ENCODE data around the gene ASAP2.

The ASAP2 gene

DNA sequence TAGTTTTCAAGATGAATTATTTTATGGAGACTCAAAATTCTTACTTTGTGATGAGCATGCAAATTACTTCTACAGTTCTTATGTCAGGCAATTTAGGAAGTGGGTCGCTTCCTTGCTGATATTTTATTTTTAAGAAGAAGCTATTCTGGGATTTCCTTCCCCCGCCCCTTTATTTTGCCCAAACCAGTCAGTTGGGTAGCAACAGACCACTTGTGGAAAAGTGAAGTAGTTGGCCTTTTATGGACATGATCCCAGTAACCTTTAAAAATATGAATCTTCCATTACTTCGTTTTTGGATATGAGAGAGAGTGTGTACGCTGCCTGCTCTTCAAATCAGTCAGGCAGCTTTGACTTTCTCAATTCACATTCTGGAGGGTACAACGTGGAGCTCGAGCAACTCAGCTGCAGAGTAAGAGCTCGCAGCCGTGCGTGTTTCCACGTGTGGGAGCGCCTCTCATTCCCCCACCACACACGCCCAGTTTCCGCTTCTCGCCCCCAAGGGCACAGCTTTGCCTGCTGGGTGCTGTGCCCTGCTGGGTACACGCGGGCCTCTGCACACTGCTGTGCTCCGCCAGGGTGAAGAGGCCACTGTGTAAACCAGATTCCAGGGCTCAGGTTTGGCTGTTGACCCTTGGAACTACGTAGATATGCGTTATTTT lies 124.1 kb downstream of the ASAP2 start:
- DNase-seq, result no peak

DNA sequence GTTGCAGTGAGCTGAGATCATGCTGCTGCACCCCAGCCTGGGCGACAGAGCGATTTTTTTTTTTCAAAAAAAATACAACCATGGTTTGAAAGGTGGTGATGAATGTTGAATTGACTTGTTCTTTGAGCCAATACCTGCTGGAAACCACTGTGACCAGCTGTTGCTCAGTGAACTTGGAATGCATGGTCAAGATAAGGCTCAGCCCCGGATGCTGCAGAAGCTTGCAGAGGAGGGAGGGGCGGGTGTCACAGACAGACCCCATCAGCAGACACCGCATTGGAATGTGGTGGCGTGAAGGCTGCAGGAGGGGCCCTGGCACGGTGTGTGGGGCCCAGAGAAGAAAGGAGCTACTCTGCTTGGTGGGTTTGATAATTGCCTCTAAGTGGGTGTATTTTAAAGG lies 125.1 kb downstream of the ASAP2 start:
- no peak for DNase-seq

DNA sequence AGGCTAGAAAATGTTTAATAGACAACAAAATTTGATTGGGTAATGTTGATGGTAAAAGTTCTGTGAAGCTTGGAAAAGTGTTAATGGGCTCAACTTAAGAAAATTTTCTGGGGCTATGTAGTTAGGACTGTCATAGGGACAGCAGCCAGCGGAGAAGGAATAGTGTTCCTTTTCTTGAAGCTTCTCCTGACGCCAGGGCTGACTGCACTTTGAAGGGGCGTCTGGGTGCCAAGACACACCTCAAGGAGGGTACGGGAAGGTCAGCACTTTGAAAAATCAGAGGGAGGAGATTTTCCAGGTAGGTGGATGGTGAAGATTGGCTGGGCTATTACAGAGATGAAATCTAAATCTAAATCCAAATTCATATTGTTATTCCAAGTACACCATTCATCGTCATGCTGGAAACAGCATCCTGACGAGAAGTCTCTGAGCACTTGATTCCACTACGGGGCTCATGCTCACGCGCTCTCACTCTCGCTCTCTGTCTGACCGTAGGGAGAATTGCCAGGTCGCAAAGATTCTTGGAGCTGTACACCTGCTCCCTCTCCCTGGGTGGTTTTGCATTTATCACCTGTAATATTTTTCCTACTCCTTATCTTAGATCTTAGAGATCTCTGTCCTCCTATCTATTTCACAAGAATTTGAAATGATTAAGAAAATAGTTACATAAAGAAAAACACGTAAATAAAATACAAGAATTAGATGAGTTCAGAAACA lies 125.7 kb downstream of the ASAP2 start:
- DNase-seq, result no peak

DNA sequence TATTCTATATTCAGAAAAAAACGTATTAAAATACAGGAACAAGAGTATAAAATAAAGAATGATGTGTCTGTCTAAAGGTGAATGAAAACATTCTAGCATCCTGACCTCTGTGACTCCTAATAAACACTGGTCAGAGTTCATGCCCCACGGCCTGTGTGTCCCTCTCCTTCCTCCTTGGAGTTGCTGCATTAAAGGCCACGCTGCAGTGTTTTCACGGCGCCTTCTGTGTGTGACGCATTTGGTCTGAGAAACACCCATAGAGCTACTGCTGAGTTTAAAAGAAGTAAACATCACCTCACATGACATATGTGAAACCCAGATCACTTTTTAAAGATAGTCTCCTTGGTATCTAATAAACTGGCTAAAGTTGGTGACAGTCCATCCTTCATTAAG lies 126.2 kb downstream of the ASAP2 start:
- DNase-seq, result no peak

DNA sequence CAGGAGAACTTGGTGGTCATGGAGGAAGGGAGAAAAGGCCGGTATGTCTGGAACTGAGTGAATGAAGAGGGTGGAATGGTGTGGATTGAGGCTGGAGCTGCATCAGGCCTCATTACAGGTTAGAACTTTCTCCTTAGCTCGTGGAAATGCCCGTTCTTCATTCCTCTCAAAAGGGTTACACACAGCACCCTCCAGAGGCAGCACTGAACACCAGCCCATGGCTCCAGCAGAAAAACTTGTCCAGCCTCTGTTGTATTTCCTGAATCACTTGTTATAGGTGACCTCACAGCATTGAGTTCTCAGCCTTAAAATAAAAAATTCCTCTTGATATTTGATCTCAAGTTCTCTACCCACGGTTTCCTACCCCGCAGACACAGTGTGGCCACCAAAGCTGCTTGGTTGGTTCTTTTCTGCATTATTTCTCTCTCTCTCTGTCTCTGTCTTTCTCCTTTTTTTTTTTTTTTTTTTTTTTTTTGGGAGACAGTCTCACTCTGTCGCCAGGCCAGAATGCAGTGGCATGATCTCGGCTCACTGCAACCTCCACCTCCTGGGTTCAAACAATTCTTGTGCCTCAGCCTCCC lies 127.1 kb downstream of the ASAP2 start:
- DNase-seq, result peak; percentile 36

- DNase-seq, result no peak
Observed at GRCh38 chr2:9334761-9335160, 128.1 kb downstream of the ASAP2 start.

DNA sequence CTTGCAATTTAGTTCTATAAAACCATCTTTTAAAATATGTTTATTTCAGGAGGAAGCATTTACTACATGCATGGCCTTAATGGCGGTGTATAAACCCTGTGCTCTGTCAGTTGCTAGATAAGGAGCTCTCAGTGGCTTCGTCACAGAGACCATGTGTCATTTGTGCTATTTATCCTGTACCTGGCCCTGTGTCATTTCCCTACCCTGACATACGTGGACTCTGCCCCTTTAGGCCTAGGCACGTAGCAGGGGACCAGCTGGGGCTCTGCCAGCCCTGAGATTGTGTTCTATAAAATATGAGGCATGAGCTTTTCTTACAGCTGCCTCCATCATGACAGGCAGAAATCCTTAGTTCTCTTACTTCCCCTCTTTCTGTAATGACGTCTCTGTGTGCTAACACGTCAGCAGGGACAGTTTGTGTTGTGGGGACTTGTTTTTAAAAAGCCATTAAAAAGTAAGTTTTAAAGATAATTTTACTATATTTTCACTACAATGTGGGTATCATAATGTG lies 128.8 kb downstream of the ASAP2 start:
- DNase-seq, result no peak

GRCh38 chr2:9336241-9336575 lies 129.6 kb downstream of the ASAP2 start:
- peak; percentile 51 for DNase-seq

DNA sequence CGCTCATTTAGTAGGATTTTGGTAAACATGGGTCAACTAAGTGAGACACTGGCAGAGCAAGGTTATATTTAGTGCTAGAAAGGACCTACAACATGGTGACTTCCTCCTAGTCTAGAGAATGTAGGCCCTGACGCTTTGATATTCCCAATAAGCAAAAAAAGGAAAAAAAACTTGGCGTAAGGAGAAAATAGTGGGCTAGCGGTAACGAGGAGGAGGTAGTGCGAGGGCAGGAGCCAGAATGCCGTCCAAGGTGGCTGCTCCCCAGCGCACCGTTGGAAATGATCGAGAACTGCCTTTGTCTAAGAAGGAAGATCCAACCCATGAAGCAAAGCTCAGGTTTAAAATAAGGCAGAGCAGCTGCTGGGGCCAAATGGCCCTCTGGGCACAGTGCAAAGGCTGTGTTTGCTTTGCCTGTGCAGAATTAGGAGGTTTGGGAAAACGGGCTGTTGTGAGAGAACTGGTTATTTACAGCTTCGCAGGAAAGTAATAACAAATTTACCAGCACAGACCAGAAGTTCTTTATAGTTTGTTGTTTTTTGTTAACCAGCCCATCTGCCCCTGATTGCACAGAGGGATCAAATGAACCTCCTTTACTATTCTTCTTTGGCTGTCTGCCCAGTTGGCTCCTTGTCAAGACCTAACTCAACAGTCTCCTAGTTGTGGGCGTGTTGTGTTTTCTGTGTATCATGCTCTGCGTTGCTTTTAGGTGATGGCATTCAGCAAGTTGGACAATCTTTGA lies 130.1 kb downstream of the ASAP2 start:
- DNase-seq, result peak; percentile 18

DNA sequence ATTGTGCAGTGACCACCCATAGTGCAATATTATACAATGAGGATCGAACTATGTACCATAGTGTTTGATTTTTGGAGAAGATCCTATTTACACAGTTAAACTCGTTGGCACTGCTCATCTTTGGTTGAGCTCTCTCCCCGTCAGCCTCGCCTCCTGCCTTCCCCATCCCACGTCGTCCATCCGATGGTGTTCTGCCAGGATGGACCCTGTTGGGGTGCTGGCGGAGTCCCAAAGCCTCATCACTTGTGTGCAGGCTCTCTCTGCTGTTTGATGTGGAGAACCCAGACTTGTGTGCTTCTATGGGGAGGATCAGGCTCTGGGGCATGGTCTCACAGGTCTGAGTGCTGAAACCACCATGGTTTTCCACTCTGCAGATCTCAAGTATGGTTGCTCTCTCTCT lies 131.3 kb downstream of the ASAP2 start:
- DNase-seq, result no peak

DNA sequence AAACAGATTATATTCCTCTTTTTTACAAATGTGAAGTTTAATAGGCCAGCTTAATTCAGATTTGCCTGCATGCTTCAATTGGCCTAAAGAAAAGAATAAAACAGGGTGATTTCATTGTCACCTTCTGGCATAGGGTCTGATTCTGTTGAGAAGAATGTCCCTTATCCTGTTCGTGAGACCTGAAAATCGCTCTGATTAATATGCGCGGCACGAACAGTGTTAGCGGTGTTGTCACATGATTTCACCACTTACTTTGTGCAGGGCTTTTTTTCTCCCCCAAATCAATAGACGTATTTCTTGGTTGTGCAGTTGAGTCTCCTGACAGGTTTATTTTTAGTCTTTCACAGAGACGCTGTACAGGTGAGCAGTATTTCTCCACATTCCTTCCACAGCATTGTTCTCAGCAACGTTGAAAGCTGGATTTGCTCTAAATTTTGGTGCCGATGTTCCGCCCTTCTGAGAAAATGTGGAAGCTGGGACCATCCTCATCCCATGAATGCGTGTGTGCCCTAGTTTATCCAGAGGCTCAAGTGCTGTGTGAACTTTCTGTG lies 134.8 kb downstream of the ASAP2 start:
- no peak for DNase-seq

DNA sequence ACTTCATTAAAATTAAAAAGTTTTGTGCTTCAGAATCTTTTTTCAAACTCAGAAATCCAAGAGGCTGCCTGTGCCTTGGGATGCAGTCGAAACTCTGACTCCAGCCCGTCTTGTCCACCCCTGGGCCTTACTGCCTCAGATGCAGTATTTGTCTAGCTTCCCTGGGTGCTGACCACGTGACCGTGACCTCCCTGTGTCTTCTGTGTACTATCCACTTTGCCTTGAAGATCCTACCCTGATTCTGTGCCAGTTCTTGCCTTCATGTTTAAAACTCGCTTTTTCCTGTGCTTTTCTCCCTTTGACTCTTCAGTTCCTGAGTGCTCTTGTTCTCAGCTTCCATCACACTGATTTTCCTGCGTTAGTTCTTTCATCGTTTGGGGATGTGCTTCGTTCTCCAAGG lies 136.0 kb downstream of the ASAP2 start:
- DNase-seq, result no peak

DNA sequence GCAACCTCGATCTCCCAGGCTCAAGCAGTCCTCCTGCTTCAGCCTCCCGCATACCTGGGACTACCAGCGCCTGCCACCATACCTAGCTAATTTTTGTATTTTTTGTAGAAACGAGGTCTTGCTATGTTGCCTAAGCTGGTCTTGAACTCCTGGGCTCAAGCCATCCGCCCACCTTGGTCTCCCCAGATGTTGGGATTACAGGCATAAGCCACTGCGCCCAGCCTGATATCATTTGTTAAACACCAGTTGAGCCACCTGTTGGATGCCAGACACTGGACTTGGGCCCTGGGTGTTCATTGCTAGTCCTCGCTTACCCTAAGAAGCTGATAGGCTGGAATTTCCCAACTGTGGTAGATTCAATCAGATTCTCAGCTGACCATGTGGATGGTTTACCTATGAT lies 136.9 kb downstream of the ASAP2 start:
- no peak for DNase-seq

GRCh38 chr2:9344434-9344833 lies 137.8 kb downstream of the ASAP2 start:
- no peak for DNase-seq

DNA sequence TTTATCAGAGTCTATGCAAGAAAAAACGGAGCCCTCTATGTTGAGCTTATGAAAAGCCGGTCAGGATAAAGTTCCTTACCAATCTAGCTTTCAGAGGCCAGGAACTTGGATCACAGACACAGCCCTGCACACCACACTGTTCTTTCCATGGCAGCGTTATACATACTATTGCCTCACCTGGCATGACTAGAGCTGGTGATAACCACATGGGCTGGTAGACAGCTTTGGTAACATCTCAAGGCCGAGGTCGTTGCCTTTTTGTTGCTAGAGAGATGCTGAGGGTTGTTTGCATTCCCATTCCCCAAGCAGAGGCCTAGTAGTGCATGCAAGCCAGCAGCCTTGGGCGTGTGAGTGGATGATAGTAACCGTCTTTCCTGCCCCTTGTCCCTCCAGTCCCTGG lies 138.7 kb downstream of the ASAP2 start:
- no peak for DNase-seq

- no peak for DNase-seq
Observed at GRCh38 chr2:9345997-9346396, 139.4 kb downstream of the ASAP2 start.

DNA sequence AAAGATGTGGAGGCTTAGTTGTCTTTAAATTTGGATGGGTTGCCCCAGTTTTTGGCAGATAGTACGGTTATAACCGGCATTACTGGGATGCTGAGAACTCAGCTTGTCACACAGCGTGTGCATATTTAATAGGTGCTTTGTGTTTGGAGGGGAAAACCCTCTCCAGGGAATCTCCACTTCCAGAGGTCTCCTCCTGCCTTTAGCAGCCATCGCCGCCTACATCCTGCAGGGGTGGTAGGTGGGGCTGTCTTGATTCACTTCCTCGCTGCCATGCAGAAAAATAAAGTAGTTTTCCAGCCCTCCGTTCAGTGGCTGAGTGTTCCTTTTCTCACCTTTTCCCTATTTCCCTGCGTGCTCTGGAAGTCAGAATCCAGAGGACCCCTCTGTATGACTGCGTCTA lies 140.3 kb downstream of the ASAP2 start:
- no peak for DNase-seq

DNA sequence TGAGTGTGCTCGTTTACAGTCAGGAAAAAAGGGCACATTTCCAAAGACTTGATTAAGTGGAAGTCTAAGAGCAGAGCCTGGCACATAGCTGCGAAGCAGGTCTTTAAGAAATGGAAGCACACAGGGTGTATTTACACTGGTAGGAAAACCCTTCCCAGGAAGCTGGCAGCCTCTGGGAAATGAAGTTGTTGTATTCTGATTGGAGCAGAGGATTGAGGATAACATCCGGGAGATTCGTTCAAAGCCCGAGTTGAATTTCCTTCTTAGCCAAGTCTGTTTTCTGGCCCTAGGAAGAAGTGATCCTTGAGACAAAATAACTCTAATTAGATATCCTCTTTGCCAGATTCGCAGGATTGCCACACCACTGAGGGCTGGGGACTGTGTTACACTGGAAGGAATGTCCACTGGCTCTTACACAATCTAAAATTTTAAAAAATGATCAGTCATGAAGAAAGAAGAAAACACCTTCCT lies 140.8 kb downstream of the ASAP2 start:
- no peak for DNase-seq

GRCh38 chr2:9354318-9354717 lies 147.7 kb downstream of the ASAP2 start:
- no peak for DNase-seq

GRCh38 chr2:9355270-9355669 lies 148.7 kb downstream of the ASAP2 start:
- no peak for DNase-seq

- no peak for DNase-seq
Observed at GRCh38 chr2:9355716-9356115, 149.1 kb downstream of the ASAP2 start.

DNA sequence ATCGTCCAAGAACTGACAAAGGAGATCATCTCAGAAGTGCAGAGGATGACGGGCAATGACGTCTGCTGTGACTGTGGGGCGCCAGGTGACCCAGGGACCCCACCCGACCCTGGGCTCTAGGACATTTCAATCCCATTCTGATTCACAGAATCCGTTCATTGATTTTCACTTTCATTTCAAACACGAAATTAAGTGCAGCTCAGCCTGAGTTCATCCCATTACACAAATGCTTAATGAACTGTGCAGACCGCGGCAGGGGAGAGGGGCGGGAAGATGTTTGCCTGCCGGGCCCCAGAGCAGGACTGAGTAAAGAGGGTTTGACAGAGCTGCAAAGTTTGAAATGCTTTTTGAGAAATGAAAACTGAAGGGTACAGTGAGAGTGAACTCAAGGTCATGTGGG lies 149.6 kb downstream of the ASAP2 start:
- DNase-seq, result no peak

GRCh38 chr2:9358846-9359245 lies 152.2 kb downstream of the ASAP2 start:
- DNase-seq, result no peak

All from activated CD4-positive, alpha-beta T cell treated with anti-CD3 and anti-CD28 coated beads for 48 hours (primary cell).